ENCODE results near the gene KYNU.

DNA sequence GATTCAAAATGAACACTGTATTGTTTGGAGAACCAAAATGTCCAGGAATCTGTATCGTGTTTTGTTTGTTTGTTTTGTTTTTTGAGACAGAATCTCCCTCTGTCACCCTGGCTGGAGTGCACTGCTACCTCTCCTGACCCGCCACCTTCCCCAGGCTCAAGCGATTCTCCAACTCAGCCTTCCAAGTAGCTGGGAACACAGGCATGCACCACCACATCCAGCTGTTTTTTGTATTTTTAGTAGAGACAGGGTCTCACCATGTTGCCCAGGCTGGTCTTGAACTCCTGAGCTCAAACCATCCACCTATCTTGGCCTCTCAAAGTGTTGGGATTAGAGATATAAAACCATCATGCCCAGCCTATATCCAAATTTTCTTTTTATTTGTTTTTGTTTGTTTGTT lies 74.6 kb downstream of the KYNU start:
- no peak for TF ChIP-seq POLR2AphosphoS5 (IDR thresholded peaks at IDR 0.05; ENCODE audit: low read depth, low read length)
- no peak for TF ChIP-seq POLR2A (IDR thresholded peaks at IDR 0.05; ENCODE audit: low read depth, low read length)

All from GM12891 (cell line).